GM12875 (cell line): ENCODE measurements around the gene RUNX2.
"Not testable (repeated sequence)": the region's sequence is repeated elsewhere in the genome, so short reads cannot be mapped to it uniquely, and the experiment has no call there.

Experiments
- H3K4me3 ChIP-seq: one replicate; pipeline ENCODE4 v1.5.1; 2011; ENCODE audit warnings: low read depth, low read length, control low read depth
- CTCF ChIP-seq: IDR thresholded peaks from 2 replicates; pipeline ENCODE4 v1.5.1; 2011; ENCODE audit warnings: low read depth, mild to moderate bottlenecking, control low read depth, inconsistent platforms, low read length, moderate library complexity, borderline replicate concordance; ENCODE audit not compliant: insufficient read depth

Gene RUNX2

DNA sequence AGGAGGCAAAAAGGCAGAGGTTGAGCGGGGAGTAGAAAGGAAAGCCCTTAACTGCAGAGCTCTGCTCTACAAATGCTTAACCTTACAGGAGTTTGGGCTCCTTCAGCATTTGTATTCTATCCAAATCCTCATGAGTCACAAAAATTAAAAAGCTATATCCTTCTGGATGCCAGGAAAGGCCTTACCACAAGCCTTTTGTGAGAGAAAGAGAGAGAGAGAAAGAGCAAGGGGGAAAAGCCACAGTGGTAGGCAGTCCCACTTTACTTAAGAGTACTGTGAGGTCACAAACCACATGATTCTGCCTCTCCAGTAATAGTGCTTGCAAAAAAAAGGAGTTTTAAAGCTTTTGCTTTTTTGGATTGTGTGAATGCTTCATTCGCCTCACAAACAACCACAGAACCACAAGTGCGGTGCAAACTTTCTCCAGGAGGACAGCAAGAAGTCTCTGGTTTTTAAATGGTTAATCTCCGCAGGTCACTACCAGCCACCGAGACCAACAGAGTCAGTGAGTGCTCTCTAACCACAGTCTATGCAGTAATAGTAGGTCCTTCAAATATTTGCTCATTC is at the start of gene RUNX2:
TSS of gene RUNX2 (plus strand) at position 375 of the 567 bp plus-strand sequence. CDS start 397 bp downstream, outside the sequence.
- TF ChIP-seq CTCF = no peak

DNA sequence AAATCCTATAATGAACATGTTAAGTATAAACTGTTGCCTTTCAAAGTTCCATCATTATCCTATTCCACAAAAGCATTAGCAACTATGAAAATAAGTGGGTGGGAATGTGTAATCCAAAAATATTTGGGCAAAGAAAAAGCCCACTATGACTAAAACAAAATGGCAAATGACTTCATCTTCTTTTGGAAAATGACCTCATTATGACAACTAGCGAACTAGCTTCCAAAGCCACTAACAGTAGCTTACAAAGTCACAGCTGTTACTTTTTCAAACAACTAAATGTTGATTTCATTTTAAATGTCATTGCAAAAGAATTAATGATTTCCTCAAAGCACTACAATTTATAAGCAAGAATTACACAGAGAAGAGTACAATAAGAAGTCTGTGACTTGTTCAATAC is 49.8 kb upstream of the RUNX2 start:
- no peak for TF ChIP-seq CTCF
- H3K4me3 ChIP-seq = no peak overlapping the region

More for the DNA sequence above, at the start of gene RUNX2:
- no peak within 1 kb of the TSS for H3K4me3 ChIP-seq

- H3K4me3 ChIP-seq = not testable (repeated sequence)
These were observed 41.4 kb upstream of the RUNX2 start for GRCh38 chr6:45286707-45287106.

DNA sequence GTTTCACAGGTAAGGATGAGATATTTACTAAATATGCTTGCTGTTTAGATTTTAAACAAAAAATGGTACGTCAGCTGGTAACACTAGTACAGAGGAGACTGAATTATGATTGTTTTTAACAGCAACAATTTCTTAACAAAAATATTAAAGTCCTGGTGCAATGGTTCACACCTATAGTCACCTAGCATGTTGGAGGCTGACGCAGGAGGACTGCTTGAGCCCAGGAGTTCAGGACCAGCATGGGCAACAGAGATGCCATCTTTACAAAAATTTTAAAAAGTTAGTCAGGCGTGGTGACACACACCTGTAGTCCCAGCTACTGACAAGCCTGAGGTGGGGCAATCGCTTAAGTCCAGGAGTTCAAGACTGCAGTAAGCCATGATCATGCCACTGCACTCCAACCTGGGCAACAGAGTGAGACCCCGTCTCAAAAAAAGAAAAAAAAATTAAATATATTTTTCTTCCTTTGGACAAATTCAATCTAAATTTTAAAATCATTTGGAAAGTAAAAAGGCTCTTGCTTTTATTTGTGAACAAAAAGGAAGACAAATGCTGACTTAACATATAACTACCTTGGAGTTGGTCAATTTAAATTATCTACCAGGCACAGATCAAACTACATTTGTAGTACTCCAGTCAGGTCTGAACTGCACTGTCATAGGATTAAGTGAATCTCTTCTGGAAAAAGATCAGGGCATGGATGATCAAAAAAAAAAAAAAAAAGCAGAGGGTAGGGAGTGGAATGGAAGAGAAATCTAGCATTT is 38.2 kb upstream of the RUNX2 start:
- H3K4me3 ChIP-seq = no peak overlapping the region
- no peak for TF ChIP-seq CTCF

GRCh38 chr6:45293306-45293705 is 34.8 kb upstream of the RUNX2 start:
- no peak for TF ChIP-seq CTCF
- H3K4me3 ChIP-seq = no peak overlapping the region

- H3K4me3 ChIP-seq = not testable (repeated sequence)
These were observed 33.9 kb upstream of the RUNX2 start for GRCh38 chr6:45294065-45294701.

DNA sequence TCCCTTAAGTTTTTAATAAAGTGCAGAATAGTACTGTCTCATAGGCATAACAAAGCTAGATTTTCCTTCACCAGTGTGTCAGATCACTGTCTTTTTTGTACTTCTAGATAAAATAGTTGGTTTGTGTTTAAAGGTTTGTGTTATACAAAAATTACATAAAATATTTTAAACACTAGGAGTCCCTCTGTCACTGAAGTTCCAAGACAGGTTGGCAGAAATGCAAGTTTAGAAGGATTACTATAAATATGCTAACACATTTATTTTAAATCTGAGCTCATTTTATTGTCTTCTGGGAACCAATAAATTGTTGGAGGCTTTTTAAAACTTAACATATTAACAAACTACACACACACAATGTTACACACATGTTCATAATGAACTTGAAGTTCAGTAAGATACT is 30.8 kb upstream of the RUNX2 start:
- no peak overlapping the region for H3K4me3 ChIP-seq
- TF ChIP-seq CTCF = no peak

GRCh38 chr6:45299096-45299581 is 29.0 kb upstream of the RUNX2 start:
- no peak for TF ChIP-seq CTCF
- no peak overlapping the region for H3K4me3 ChIP-seq
